Measurements from ENCODE around the gene SEPSECS. TPM values are rescaled to one million over a fixed set of nuclear protein-coding genes. Genes with fewer than 3 reads are reported as not detected.
A peak's percentile ranks its signal among the peaks of the same experiment; 100 is the strongest.

Gene SEPSECS
- total and polyA plus RNA-seq, 9 of the 15 experiments (the other 6 are each of a cell fraction or from before 2014, with no cell fraction given) = 3.9 to 17.2 (median 7.9) TPM

DNA sequence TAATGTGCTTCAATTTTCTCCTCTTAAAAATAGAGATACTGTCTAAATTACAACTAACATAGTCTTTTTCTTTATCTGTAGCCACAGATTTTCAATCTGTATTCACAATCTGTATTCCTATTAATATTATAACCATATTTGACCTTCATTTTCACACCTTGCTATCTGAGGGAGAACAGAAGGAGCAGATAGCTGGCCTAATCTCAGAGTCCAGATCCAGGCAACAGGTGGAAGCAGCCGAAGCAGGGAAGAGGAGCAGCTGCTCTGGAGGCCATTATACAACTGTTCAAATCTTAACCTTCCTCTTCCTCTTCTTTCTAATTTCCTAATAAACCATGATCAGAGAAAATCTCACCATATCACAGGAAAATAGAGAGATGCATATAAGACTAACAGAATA is 14.2 kb downstream of the SEPSECS start (continued):
- TF ChIP-seq FOXA3 (CRISPR knock-in tag; conservative IDR thresholded peaks at IDR 0.05 in 1 of 2, IDR thresholded peaks at IDR 0.05 in 1 of 2) = no peak

DNA sequence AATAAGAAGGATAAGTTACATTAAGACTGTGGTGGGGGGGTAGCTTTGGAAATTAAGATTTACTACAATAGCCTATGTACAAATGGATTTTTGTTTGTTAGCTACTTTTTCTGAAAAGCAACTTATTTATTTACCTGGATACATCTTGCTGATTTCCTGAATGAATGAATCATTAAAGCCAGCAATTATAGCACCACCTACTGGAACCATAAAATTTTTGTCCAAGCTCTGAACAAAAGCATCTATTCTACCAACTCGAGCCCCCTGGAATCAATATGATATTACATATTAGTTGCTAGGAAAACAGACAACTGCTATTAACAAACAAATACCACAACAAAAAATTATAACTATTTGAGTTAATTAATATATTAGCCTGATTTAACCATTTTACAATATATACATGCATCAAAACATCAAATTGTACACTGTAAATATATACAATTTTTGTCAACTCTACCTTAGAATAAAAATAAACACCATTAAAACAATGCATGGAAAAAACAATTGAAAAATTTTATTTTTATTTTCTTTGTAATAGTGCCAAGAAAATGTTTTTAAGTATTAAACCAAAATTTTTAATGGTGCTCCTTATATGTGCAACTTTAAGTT is 15.3 kb downstream of the SEPSECS start:
- 0% methylated on average over 1 of the region's 1 CpG for WGBS (ENCODE audit: insufficient coverage, low coverage, missing lambda C conversion rate)
- Histone ChIP-seq H3K9me1 (ENCODE audit: control insufficient read depth, insufficient read depth, low read length) (no peaks in the 10 kb centered on the region), H3K9me3 (replicated peaks; ENCODE audit: control insufficient read depth, insufficient read depth, low read depth, low read length) (no peaks in the 10 kb centered on the region), H3K36me3 (ENCODE audit: control insufficient read depth, insufficient read depth, low read length) (0 out of 3 replicates have a peak, but pooled peaks cover 3% of the 10 kb centered on the region), H3K4me1 (replicated peaks in 1 of 2; ENCODE audit: control insufficient read depth in 2 of 2, insufficient read depth in 2 of 2, low read length in 2 of 2) (no peaks in the 10 kb centered on the region), H3K79me2 (ENCODE audit: control insufficient read depth, insufficient read depth, low read length) (no peaks in the 10 kb centered on the region), H3K4me2 (ENCODE audit: insufficient read depth, low read length) (no peak overlapping the region), H2AFZ (ENCODE audit: low read depth, low read length) (no peak overlapping the region), H4K20me1 (replicated peaks; ENCODE audit: control insufficient read depth, insufficient read depth, low read length) (no peaks in the 10 kb centered on the region), H3K27me3 (ENCODE audit: control insufficient read depth in 2 of 2, insufficient read depth in 2 of 2, low read length in 2 of 2) (no peaks in the 10 kb centered on the region), H3K4me3 (no peak overlapping the region), H3K9ac (ENCODE audit: insufficient read depth in 1 of 2, low read depth in 2 of 2, low read length in 2 of 2) (no peak overlapping the region), H3K27ac (ENCODE audit: extremely low read depth, low read depth, low read length) (no peak overlapping the region)
- in situ Hi-C loops (cut with MboI) = no loop called here
- DNase-seq (ENCODE audit: extremely low read depth in 1 of 4, low spot score in 3 of 4) (peak; percentile 21 to 33 (median 26)), ATAC-seq (peak; percentile 65; the same call in 2 of the 3 replicates), FAIRE-seq (peak; percentile 79)
- intact Hi-C loops (cut with micrococcal nuclease) = loop anchor here (5.0 to 10.0 kb wide), 2 partner anchors 93 to 160 kb away; no protein-coding TSS in a partner anchor
- ChIA-PET POLR2A (interaction anchor here (0.6 to 1.9 kb wide), 4 partner anchors 9 to 66 kb away, joined by 3 to 5 read pairs (median 4); no protein-coding TSS in a partner anchor), CTCF (ENCODE audit: low intra/inter-chr PET ratio) (no interaction called here)
- BruUV-seq (replicated peaks) = no TSS peak
- TF ChIP-seq LCOR (CRISPR knock-in tag; IDR thresholded peaks at IDR 0.05) (no peak), ZNF24 (IDR thresholded peaks at IDR 0.05) (peak; percentile 66), TAL1 (IDR thresholded peaks at IDR 0.05) (no peak), PCBP1 (IDR thresholded peaks at IDR 0.05; ENCODE audit: low read depth, low read length, poor library complexity, severe bottlenecking) (no peak), STAT5A (IDR thresholded peaks at IDR 0.05; ENCODE audit: borderline replicate concordance, low read length) (no peak), RAD21 (CRISPR knock-in tag; conservative IDR thresholded peaks at IDR 0.05 in 1 of 2, IDR thresholded peaks at IDR 0.05 in 1 of 2) (peak; percentile 29 to 55), TCF3 (CRISPR knock-in tag; IDR thresholded peaks at IDR 0.05) (no peak), CEBPG (CRISPR knock-in tag; IDR thresholded peaks at IDR 0.05) (no peak), CEBPG (tag; conservative IDR thresholded peaks at IDR 0.05 in 1 of 2, IDR thresholded peaks at IDR 0.05 in 1 of 2) (no peak)
- TF ChIP-seq, protein P1, sequence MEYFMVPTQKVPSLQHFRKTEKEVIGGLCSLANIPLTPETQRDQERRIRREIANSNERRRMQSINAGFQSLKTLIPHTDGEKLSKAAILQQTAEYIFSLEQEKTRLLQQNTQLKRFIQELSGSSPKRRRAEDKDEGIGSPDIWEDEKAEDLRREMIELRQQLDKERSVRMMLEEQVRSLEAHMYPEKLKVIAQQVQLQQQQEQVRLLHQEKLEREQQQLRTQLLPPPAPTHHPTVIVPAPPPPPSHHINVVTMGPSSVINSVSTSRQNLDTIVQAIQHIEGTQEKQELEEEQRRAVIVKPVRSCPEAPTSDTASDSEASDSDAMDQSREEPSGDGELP (CRISPR knock-in tag; IDR thresholded peaks at IDR 0.05; ENCODE audit: borderline replicate concordance) = no peak
- TF ChIP-seq, protein P2, sequence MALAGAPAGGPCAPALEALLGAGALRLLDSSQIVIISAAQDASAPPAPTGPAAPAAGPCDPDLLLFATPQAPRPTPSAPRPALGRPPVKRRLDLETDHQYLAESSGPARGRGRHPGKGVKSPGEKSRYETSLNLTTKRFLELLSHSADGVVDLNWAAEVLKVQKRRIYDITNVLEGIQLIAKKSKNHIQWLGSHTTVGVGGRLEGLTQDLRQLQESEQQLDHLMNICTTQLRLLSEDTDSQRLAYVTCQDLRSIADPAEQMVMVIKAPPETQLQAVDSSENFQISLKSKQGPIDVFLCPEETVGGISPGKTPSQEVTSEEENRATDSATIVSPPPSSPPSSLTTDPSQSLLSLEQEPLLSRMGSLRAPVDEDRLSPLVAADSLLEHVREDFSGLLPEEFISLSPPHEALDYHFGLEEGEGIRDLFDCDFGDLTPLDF (CRISPR knock-in tag; IDR thresholded peaks at IDR 0.05) = no peak
- TF ChIP-seq, protein P3, sequence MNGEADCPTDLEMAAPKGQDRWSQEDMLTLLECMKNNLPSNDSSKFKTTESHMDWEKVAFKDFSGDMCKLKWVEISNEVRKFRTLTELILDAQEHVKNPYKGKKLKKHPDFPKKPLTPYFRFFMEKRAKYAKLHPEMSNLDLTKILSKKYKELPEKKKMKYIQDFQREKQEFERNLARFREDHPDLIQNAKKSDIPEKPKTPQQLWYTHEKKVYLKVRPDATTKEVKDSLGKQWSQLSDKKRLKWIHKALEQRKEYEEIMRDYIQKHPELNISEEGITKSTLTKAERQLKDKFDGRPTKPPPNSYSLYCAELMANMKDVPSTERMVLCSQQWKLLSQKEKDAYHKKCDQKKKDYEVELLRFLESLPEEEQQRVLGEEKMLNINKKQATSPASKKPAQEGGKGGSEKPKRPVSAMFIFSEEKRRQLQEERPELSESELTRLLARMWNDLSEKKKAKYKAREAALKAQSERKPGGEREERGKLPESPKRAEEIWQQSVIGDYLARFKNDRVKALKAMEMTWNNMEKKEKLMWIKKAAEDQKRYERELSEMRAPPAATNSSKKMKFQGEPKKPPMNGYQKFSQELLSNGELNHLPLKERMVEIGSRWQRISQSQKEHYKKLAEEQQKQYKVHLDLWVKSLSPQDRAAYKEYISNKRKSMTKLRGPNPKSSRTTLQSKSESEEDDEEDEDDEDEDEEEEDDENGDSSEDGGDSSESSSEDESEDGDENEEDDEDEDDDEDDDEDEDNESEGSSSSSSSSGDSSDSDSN (IDR thresholded peaks at IDR 0.05; ENCODE audit: borderline replicate concordance in 1 of 2, low read depth in 2 of 2, low read length in 2 of 2) = no peak
